Skeletal muscle satellite cell (primary cell): ENCODE measurements around the gene RANBP1.

ENCODE experiments used
- H3K27me3 ChIP-seq: 2 replicates; pipeline ENCODE4 v1.7.0; 2013; ENCODE audit warnings: low read length; ENCODE audit not compliant: control insufficient read depth, insufficient read depth
- H3K36me3 ChIP-seq: 2 replicates; pipeline ENCODE4 v1.7.0; 2013; ENCODE audit warnings: mild to moderate bottlenecking, control low read depth, low read length; ENCODE audit not compliant: insufficient read depth
- H3K4me1 ChIP-seq: 2 replicates; pipeline ENCODE4 v1.7.0; 2013; ENCODE audit warnings: low read length; ENCODE audit not compliant: control insufficient read depth, insufficient read depth
- H3K4me2 ChIP-seq: 2 replicates; pipeline ENCODE4 v1.7.0; 2013; ENCODE audit warnings: mild to moderate bottlenecking, low read length
- H3K4me3 ChIP-seq: 2 replicates; pipeline ENCODE4 v1.7.0; 2013; ENCODE audit warnings: low read length
- H3K9ac ChIP-seq: 2 replicates; pipeline ENCODE4 v1.7.0; 2013; ENCODE audit warnings: mild to moderate bottlenecking, low read depth, low read length, moderate library complexity
- H3K9me3 ChIP-seq: replicated peaks from 2 replicates; pipeline ENCODE4 v1.7.0; 2013; ENCODE audit warnings: mild to moderate bottlenecking, control low read depth, low read length

Gene RANBP1

GRCh38 chr22:20105456-20106204, 10.3 kb upstream of the RANBP1 start:
- Histone ChIP-seq H3K36me3 (peaks cover 72% of the 10 kb centered on the region), H3K9ac (no peak overlapping the region), H3K4me2 (no peak overlapping the region), H3K4me1 (no peaks in the 10 kb centered on the region), H3K9me3 (no peaks in the 10 kb centered on the region), H3K4me3 (no peak overlapping the region), H3K27me3 (no peaks in the 10 kb centered on the region)

- no peaks in the 10 kb centered on the region for H3K4me1 ChIP-seq
- peaks cover 73% of the 10 kb centered on the region for H3K36me3 ChIP-seq
- H3K27me3 ChIP-seq, result no peaks in the 10 kb centered on the region
- H3K4me3 ChIP-seq, result no peak overlapping the region
- no peak overlapping the region for H3K4me2 ChIP-seq
- H3K9me3 ChIP-seq, result no peaks in the 10 kb centered on the region
- H3K9ac ChIP-seq, result no peak overlapping the region
Measured at GRCh38 chr22:20106205-20106848, 9.6 kb upstream of the RANBP1 start.

- no peaks in the 10 kb centered on the region for H3K9me3 ChIP-seq
- H3K27me3 ChIP-seq, result no peaks in the 10 kb centered on the region
- H3K4me3 ChIP-seq, result no peak overlapping the region
- peaks cover 78% of the 10 kb centered on the region for H3K36me3 ChIP-seq
- H3K4me2 ChIP-seq, result no peak overlapping the region
- H3K4me1 ChIP-seq, result no peaks in the 10 kb centered on the region
- H3K9ac ChIP-seq, result no peak overlapping the region
Measured at GRCh38 chr22:20106849-20107237, 9.1 kb upstream of the RANBP1 start.

GRCh38 chr22:20107471-20107901, 8.4 kb upstream of the RANBP1 start:
- Histone ChIP-seq H3K4me3 (no peak overlapping the region), H3K4me1 (no peaks in the 10 kb centered on the region), H3K36me3 (peaks cover 79% of the 10 kb centered on the region), H3K9ac (no peak overlapping the region), H3K9me3 (no peaks in the 10 kb centered on the region), H3K27me3 (no peaks in the 10 kb centered on the region), H3K4me2 (no peak overlapping the region)

GRCh38 chr22:20107951-20108756, 7.8 kb upstream of the RANBP1 start:
- H3K4me3 ChIP-seq, result no peak overlapping the region
- H3K27me3 ChIP-seq, result no peaks in the 10 kb centered on the region
- no peaks in the 10 kb centered on the region for H3K4me1 ChIP-seq
- no peak overlapping the region for H3K9ac ChIP-seq
- no peak overlapping the region for H3K4me2 ChIP-seq
- H3K9me3 ChIP-seq, result no peaks in the 10 kb centered on the region
- H3K36me3 ChIP-seq, result peaks cover 85% of the 10 kb centered on the region

- H3K9me3 ChIP-seq, result no peaks in the 10 kb centered on the region
- H3K4me1 ChIP-seq, result no peaks in the 10 kb centered on the region
- no peak overlapping the region for H3K4me2 ChIP-seq
Measured at GRCh38 chr22:20108757-20109230, 7.1 kb upstream of the RANBP1 start.

GRCh38 chr22:20109411-20110358, 6.2 kb upstream of the RANBP1 start:
- Histone ChIP-seq H3K4me2 (no peak overlapping the region), H3K4me3 (no peak overlapping the region), H3K27me3 (no peaks in the 10 kb centered on the region), H3K9ac (no peak overlapping the region), H3K36me3 (peaks cover 95% of the 10 kb centered on the region), H3K9me3 (no peaks in the 10 kb centered on the region), H3K4me1 (peaks cover under 1% of the 10 kb centered on the region)

More at GRCh38 chr22:20108757-20109230, 7.1 kb upstream of the RANBP1 start:
- H3K36me3 ChIP-seq, result peaks cover 90% of the 10 kb centered on the region
- no peaks in the 10 kb centered on the region for H3K27me3 ChIP-seq
- no peak overlapping the region for H3K4me3 ChIP-seq
- no peak overlapping the region for H3K9ac ChIP-seq

GRCh38 chr22:20110359-20110985, 5.4 kb upstream of the RANBP1 start:
- H3K9me3 ChIP-seq, result no peaks in the 10 kb centered on the region
- no peaks in the 10 kb centered on the region for H3K27me3 ChIP-seq
- peaks cover 95% of the 10 kb centered on the region for H3K36me3 ChIP-seq
- H3K4me1 ChIP-seq, result peaks cover 9% of the 10 kb centered on the region
- no peak overlapping the region for H3K4me2 ChIP-seq
- no peak overlapping the region for H3K4me3 ChIP-seq
- no peak overlapping the region for H3K9ac ChIP-seq

- Histone ChIP-seq H3K4me1 (peaks cover 16% of the 10 kb centered on the region), H3K36me3 (peaks cover 93% of the 10 kb centered on the region)
Measured at GRCh38 chr22:20111045-20111688, 4.7 kb upstream of the RANBP1 start.

More at GRCh38 chr22:20111045-20111688, 4.7 kb upstream of the RANBP1 start:
- Histone ChIP-seq H3K4me2 (no peak overlapping the region), H3K9me3 (no peaks in the 10 kb centered on the region), H3K27me3 (no peaks in the 10 kb centered on the region), H3K9ac (no peak overlapping the region), H3K4me3 (no peak overlapping the region)
